ENCODE measurements around the gene HDAC4. TPM values are rescaled to one million over a fixed set of nuclear protein-coding genes. Genes with fewer than 3 reads are reported as not detected.

HDAC4 gene
- total RNA-seq, 1 experiment from 2014 or later, result 32.0 TPM

DNA sequence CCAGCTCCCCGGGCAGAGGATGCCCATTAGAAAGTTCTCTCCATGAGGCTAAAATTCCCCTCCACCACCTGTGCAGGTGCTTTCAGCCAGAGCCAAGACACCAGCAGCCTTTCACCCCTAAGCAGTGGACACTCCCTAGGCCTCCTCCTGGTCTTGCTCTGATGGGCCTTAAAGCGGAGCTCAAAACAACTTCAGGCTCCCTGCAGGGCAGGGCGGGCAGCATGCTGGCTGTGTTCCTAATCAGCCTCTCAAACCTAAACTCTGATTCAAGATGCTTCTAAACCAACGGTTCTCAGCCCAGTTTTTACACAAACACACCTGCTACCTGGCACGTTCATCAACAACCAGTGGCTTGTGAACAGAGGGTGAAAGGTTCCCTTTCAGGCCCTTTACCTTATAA lies 298.6 kb downstream of the HDAC4 start:
- no peak overlapping the region for H2BK12ac ChIP-seq (ENCODE audit: insufficient read length, low read depth, low read length)
- H4K8ac ChIP-seq (replicated peaks; ENCODE audit: insufficient read length, low read depth, low read length), result no peak overlapping the region
- no peak overlapping the region for H3K4me3 Mint-ChIP-seq
- H2AK5ac ChIP-seq (ENCODE audit: insufficient read length, low read length), result no peak overlapping the region
- H3K79me1 ChIP-seq (ENCODE audit: insufficient read depth, low read depth, low read length, poor library complexity, severe bottlenecking), result no peaks in the 10 kb centered on the region
- no peak overlapping the region for H2AFZ ChIP-seq (ENCODE audit: low read length)
- H4K5ac ChIP-seq (ENCODE audit: insufficient read length, low read depth, low read length), result no peak overlapping the region
- H4K20me1 ChIP-seq (ENCODE audit: control insufficient read depth, insufficient read depth, insufficient read length), result peaks cover 3% of the 10 kb centered on the region
- H3K27me3 Mint-ChIP-seq (ENCODE audit: low read depth), result no peaks in the 10 kb centered on the region
- no CpG with 5 or more reads among the region's 5 CpGs for WGBS (ENCODE audit: extremely low coverage, insufficient read length, low lambda C conversion rate)
- H3K27me3 ChIP-seq (ENCODE audit: insufficient read depth, low read length), result no peaks in the 10 kb centered on the region
- H3K9ac ChIP-seq (ENCODE audit: extremely low read depth, insufficient read length, low read length), result no peak overlapping the region
- H3K18ac ChIP-seq (ENCODE audit: insufficient read length, low read depth, low read length), result no peak overlapping the region
- H3K4me1 Mint-ChIP-seq, result no peaks in the 10 kb centered on the region
- no peak overlapping the region for H2BK20ac ChIP-seq (ENCODE audit: low read depth, low read length, poor library complexity, severe bottlenecking)
- no peak for DNase-seq
- no peaks in the 10 kb centered on the region for H3K23me2 ChIP-seq (ENCODE audit: insufficient read length, low read depth, low read length, poor library complexity, severe bottlenecking)
- no peak overlapping the region for H2BK5ac ChIP-seq (ENCODE audit: insufficient read length, low read length)
- H3K23ac ChIP-seq (ENCODE audit: insufficient read length, low read depth, low read length), result no peak overlapping the region
- H3K27ac Mint-ChIP-seq, result no peak overlapping the region; a peak in 1 of 7 replicates
- no peaks in the 10 kb centered on the region for H3K9me3 Mint-ChIP-seq
- H4K91ac ChIP-seq (ENCODE audit: insufficient read length, low read depth, low read length), result no peak overlapping the region
- no peaks in the 10 kb centered on the region for H3K4me1 ChIP-seq (ENCODE audit: insufficient read depth, low read length)
- H3K14ac ChIP-seq (ENCODE audit: insufficient read depth, low read length), result no peak overlapping the region; the same call in 1 of the 2 replicates
- H3K9me3 ChIP-seq (ENCODE audit: control insufficient read depth, low read depth, low read length), result no peaks in the 10 kb centered on the region
- H2BK15ac ChIP-seq (ENCODE audit: low read depth, low read length), result no peak overlapping the region
- H3T11ph ChIP-seq (ENCODE audit: low read length), result no peak overlapping the region
- H3K79me2 ChIP-seq (ENCODE audit: insufficient read depth, low read length), result no peaks in the 10 kb centered on the region
- no peak overlapping the region for H3K27ac ChIP-seq (ENCODE audit: insufficient read length, low read depth, low read length)
- no peak overlapping the region for H3K56ac ChIP-seq (ENCODE audit: insufficient read length, low read depth, low read length)
- H2BK120ac ChIP-seq (ENCODE audit: low read depth, low read length, poor library complexity, severe bottlenecking), result no peak overlapping the region
- peaks cover 5 to 24% (median 17%) of the 10 kb centered on the region in 3 experiments; a peak in 5 of 7 replicates for H3K36me3 Mint-ChIP-seq (ENCODE audit: insufficient read depth in 1 of 3, low read depth in 3 of 3)
- H3K4me2 ChIP-seq (ENCODE audit: insufficient read depth, insufficient read length, low read length), result no peak overlapping the region
- no peak overlapping the region for H3K4ac ChIP-seq (ENCODE audit: low read depth, low read length)
- no peak for TF ChIP-seq CTCF (conservative IDR thresholded peaks at IDR 0.05)
